HG02610 (cell line): ENCODE measurements around the gene ALDH3B1.
A peak's percentile ranks its signal among the peaks of the same experiment; 100 is the strongest.

Source experiments
- ATAC-seq: cut with Tn5 transposase; IDR thresholded peaks from one replicate; pipeline ENCODE4 v1.9.1; 2021; ENCODE audit warnings: mild to moderate bottlenecking, moderate library complexity; ENCODE audit not compliant: unreplicated experiment

Gene ALDH3B1

DNA sequence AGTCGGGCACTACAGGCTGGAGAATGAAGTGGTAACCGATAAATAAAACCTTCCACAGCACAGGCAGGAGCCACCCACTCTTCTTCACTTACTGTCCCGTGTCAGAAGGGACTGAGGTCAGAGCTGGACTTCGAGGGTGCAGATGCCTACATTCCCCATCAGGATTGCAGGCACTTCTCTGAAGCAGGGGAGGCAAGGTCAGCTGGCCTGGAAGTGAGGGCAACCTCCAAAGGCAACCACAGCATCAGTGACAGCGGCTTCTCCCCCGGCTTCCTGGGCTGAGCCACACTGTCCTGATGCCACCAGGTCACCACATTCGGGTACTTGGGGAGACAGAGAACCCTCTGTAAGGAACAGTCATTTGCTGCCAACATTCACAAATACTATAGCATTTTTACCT lies 51.4 kb downstream of the ALDH3B1 start:
- ATAC-seq: no peak

DNA sequence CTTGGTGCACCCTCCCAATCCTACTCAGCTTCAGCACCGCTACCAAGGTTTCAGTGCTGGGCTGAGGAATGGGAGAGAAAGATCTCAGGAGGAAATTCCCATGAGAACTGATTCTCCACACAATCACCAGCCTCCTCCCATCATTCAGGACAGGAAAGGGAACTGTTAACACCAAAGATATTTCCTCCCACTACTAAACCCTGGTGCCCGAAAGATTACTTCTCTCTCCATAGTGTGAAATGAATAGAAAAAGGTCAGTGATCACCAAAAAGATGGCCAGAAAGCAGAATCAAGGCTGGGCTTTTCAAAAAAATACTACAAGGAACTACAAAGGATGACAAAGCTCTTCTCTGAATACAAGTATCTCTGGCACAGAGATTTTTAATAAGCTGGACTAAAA lies 54.8 kb downstream of the ALDH3B1 start:
- ATAC-seq: no peak

DNA sequence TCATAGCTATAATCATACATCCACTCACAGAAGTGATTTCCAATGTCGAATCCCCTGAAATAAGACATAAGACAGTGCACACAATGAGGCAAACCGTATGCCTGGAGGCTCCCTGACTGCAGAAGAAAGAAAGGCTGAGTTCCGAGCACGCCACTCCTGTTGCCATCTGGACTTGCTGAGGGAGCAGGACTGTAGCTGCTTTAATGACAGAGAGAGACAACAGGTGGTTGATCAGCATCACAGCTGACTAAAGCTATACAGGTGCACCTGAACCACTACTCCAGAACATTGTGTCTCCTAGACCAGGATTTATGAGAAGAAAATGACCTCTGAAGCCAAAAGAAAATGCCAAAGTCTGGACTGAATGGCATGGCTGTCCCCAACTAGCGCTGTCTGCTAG lies 55.7 kb downstream of the ALDH3B1 start:
- ATAC-seq: no peak

DNA sequence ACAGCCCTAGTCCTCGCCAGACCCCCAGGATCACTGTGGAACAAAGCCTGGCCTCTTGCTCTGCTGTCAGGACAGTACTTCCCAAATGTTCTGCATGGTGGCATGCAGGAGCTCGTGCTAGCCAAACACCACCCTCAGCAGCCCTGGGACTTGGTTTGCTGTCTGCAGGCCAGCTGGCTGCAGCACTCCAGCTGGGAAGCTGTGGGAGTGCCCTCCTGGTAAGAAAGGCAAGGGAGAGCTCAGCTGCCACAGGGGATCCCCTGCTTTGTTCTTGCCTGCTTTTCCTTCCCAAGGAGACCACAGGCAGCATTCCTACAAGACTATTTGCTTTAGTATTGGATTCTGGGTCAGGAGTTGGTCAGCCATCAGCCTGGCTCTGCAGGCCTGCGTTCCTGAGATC lies 56.6 kb downstream of the ALDH3B1 start:
- no peak for ATAC-seq

DNA sequence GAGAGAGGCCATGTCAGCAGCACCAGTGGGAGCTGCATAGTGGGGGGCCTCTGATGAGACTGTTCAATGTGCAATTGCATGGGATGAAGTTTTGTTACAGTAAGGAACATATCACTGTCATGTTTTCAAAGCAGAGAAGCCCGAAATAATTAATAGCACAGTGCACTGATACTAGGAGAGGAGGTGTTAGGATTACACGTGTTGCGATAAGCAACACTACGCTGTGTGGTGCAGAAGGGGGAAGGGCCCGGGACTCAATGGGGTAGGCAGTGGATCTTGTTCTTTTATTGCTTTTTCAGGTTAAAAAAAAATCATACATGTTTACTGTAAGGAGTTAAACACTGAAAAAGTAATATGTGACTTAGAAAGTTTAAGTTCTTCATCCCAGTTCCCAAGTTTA lies 57.9 kb downstream of the ALDH3B1 start:
- no peak for ATAC-seq

DNA sequence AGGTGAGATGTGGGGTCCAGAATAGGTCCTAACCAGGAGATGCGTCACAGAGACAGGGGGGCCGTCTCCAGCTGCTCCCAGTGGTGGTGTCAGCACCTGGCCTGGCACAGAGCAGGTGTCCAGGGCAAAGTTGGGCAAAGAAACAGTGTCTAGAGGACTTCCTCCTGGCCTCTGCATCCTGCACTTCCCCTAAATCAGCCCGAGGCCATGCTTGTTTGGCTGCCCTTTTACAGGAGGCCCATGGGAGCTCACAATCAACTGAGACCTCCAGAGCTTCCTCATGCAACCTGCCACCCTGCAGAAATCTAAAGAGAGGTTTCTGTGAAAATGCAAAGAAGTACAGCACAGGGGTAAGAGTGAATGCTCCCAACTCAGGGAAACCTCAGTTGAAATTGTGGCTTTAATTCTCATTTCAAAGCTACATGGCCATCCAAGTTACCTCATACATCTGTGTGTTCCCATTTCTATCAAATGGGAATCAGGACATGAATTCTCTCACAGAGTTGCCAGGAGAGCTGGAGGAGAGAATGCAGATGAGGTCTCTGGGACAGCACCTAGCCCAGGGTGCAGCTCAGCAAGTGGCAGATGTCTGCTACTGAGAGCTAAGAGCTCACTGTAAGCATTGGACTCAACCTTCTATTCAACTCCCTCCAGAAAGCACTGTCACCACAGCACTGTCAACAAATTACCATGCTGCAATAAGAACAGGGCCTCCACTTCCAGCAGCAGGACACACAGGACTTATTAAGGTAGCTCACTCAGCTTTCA lies 61.3 kb downstream of the ALDH3B1 start:
- no peak for ATAC-seq

DNA sequence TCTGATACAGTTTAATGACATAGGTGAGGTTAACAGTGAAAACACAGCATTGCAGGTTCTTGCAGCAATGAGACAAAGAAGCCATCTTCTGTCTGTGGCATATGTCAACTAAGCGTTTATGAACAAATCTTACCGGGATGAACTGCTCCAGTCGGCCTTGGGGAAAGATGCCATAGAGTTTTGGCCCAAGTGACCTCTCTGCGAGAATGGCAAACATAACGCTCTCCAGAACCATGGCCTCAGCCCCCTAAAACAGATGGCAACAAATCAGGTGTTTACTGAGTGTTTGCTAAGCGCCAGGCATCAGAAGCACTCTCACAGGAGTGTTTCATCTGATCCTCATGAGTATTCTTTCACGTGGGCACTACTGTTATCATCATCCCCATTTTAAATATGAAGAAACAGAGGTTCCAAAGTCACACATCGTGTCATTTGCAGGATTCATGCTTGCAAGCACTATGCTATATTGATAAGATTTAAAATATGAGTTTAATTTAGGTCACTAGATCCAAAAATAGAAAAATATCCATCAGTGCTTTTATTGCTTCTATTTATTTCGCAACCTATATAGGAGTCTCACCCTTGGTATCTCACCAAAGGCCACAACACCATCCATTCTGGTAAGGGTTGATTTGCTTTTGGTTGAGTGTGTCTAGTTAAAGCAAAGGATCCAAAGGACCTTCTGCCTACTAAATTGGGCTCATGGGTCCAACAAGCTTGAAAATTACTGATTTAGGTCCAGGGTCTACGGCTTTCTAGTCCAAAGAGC lies 64.6 kb downstream of the ALDH3B1 start:
- no peak for ATAC-seq

DNA sequence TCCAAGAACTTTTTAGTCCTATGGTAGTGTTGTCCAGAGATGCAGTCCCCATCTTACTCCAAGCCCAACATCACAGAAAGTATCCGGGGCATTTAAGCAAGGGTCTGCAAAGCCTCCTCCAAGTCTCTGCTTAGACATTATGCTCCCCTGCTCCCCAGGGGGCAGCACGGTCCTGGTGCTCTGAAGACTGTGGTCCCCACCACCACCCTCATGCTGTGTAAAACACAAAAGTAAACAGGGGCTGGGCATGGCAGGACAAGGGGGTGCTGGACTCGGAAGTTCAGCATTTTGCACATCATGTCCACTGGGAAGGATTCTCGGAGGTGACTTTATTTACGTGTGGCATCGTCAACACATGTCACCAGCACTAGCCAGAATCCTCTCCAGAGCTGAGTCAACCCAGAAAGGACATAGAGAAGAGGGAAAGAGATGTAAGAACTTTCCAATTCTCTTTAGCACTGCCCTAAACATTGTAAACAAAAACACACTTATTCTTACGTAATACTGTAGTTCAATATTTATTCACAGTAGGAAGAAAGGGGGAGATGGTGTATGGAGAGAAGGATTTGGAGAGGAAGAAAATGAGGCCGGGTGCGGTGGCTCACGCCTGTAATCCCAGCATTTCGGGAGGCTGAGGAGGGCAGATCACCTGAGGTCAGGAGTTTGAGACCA lies 66.4 kb downstream of the ALDH3B1 start:
- no peak for ATAC-seq

DNA sequence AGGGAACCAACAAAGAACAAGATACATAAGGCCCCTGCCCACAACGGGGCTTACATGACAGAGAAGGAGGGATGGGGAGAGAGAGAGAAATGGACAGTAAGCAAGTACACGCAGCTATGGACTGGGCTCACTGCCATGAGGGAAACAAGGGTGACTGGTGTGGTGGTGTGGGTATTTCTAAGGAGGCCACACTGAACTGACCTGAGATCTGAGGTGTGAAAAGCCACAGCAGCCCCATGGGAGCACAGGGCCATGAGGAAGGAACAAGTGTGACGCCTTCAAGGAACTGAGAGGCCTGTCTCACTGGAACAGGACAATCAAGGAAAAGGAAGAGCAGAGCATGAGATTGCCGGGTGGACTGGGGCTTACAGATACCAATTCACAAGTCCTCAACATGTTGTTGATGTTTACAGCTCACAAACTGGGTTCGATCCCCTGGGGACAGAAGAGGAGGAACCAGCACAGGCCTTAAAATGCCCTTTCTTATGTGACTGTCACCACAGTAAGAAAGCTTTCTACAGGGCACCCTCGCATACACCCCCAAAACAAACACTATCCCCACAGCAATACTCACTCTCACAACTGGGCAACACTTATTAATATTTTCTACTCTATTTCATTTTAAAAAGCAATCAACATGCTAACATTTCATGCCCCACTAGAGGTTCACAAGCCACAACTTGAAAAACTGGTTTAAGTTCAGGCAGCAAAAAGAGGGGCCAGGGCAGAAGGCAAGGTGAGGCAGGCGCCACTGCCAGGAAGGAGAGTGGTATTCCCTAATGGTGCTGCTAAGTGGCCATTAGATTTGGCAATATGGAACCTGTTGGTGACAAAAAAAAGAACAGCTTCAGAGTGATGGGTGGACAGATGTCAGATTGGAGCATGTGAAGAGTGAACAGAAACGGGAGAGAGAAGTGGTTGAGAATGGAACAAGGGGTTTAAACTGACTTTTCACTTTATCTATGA lies 67.8 kb downstream of the ALDH3B1 start:
- ATAC-seq: peak; percentile 62
